SK-N-SH (cell line): Measurements from ENCODE around the gene LEMD1.

Experiments
- MXI1 ChIP-seq: IDR thresholded peaks from 2 replicates; pipeline ENCODE4 v1.6.1; 2012; ENCODE audit warnings: mild to moderate bottlenecking, low read depth, low read length, improper control_type of control experiment
- RAD21 ChIP-seq: IDR thresholded peaks from 2 replicates; pipeline ENCODE4 v1.6.1; 2012; ENCODE audit warnings: mild to moderate bottlenecking, low read length
- RFX5 ChIP-seq: IDR thresholded peaks from 2 replicates; pipeline ENCODE4 v1.6.1; 2012; ENCODE audit warnings: mild to moderate bottlenecking, improper control_type of control experiment, low read length
- TF ChIP-seq, protein P1 (sequence below): IDR thresholded peaks from 2 replicates; pipeline ENCODE4 v1.4.0; 2012; ENCODE audit warnings: low read depth

DNA sequence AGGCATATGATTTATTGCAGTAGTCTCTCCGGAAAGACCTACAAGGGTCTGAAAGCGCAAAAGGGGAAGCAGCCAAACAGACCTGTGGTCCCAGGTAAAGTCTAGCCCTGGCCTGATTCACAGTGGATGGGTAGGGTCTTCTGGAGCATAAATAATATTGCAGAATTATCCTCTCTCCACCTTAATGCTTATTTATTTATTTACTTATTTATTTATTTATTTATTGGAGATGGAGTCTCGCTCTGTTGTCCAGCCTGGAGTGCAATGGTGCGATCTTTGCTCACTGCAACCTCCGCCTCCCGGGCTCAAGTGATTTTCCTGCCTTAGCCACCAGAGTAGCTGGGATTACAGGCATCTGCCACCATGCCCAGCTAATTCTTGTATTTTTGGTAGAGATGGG, 53.4 kb downstream of the LEMD1 start:
- no peak for TF ChIP-seq RFX5
- TF ChIP-seq, protein P1, sequence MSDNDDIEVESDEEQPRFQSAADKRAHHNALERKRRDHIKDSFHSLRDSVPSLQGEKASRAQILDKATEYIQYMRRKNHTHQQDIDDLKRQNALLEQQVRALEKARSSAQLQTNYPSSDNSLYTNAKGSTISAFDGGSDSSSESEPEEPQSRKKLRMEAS = no peak
- no peak for TF ChIP-seq RAD21
- no peak for TF ChIP-seq MXI1
